ENCODE measurements around the gene GUCY2F.
A peak's percentile ranks its signal among the peaks of the same experiment; 100 is the strongest.

Gene GUCY2F

DNA sequence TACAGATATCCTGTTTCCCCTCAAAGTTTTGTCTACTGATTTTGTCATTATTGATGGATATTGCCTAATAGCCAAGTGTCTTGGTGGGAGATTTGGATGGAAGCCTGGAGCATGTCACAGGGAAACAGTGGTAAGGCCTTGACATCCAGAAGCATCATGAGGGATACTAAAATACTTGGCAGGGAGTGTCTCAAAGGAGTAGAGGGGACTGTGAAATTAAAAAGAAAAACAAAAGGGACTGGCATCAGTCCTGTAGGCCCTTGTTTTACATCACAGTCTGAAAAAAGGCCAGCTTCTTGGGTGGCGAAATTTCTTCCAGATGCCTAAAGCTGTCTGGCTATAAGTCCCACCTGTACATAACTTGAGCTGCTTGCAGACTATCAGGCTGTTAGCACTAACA lies 83.8 kb downstream of the GUCY2F start:
- FAIRE-seq (no peak), DNase-seq (ENCODE audit: low spot score) (no peak)

DNA sequence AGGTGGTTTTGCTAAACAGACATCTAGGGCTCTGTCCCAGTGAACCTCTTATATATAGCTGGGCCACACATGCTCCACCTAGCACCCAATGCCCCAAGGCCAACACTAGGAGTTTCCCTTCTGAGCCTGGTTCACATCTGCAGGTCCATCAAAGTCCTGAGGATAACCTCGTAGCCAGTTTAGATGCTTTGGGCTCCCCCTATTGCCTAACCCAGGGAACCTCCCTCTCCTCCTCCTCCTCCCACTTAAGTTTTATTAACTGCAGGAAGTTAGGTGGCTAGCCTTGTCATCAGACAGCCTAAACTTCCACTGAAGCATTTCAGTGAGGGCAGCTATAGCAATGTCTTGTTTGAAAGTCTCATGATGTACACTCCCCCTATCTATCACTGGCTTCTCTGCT lies 88.0 kb downstream of the GUCY2F start:
- DNase-seq (ENCODE audit: low spot score) (peak; percentile 1), FAIRE-seq (no peak)

DNA sequence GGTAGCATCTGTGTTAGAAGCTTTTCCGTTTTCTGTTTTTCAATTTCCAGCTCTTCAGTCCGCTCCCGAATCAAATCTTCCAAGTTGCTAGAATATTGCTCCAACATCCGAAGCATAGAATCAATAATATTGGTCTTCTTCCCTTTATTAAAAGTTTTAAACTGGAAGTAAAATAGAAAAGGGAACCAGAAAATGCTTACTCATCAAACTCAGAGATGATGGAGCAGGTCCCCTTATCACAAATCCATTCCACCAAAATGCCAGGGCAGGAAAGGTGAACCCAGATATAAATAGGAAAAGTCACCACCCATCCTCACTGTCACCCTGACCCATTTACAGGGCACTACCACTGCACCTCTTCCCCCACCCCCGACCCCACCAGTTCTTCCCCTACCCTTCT lies 89.0 kb downstream of the GUCY2F start:
- no peak for DNase-seq (ENCODE audit: low spot score)
- FAIRE-seq, result no peak

DNA sequence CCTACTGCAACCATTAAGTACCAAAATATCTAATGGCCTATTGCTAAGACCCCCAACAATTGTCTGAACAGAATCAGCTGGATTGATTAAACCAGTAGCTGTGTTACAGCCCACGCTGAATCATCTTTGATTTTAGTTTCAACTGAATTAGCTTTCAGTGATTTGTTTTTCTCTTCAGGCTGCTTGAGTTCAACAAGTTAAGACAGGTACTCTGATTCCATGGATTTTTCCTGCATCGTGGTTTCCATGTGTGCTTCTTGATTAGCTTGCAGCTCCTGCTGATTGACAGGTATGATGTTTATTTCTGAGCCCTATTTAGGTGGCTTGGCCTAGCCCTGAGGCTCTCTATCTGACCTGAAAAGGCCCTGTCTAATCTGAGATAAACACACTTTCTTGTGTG lies 91.3 kb downstream of the GUCY2F start:
- no peak for DNase-seq (ENCODE audit: low spot score)
- no peak for FAIRE-seq

DNA sequence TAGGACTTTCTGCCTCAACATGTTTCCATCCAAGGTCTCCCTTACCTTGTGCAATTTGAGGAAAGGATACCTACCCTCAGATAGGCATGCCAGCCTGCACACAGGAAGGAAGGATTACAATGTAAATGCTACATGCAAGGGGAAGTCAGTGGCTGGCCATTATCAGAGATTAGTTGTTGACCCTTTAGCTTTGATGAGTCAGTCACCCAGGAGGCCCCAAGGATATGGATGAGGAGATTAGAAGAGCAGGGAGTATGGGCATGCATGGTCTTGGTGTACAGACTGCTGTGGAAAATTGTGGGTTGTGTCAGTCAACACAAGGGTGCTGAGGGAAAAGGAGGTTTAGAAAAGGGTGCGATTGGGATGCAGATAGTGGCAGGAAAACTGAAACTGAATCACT lies 92.0 kb downstream of the GUCY2F start:
- FAIRE-seq (no peak), DNase-seq (ENCODE audit: low spot score) (no peak)

DNA sequence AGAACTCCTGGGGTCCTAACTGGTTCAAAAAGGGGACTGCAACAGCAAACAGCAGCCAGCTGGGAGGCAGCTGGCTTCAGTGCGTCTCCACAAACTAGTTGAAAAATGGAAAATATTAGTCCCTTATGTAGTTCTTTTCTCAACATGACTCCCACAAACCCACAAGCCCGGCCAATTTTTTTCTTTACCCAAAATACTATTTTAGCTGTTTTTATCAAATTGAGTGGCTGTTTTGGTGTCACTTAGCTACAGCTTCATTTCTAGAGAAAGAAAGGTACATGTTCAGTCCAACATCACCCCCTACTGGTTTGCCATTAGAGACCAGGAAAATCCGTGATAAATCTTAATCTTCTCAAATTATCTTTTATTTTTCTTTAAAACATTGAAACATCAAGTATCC lies 97.2 kb downstream of the GUCY2F start:
- no peak for FAIRE-seq
- DNase-seq (ENCODE audit: low spot score), result no peak

DNA sequence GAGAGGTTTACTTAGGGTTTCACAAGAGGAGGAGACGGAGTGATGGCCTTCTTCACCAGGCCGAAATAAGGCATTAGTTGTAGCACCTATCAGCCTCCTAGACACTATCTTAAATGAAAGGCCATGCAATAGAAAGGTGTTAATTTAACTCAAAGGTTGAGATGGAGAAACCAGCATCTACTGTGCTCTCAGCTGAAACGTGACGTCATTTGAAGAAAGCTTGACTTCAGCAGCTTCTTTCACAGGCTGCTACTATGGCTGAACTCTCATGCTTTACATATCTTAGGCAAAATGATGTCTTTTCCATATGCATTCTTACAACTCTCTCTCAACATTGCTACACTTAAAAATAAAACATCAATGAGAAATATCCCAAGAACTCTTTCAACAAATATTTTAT lies 99.6 kb downstream of the GUCY2F start:
- no peak for FAIRE-seq

DNA sequence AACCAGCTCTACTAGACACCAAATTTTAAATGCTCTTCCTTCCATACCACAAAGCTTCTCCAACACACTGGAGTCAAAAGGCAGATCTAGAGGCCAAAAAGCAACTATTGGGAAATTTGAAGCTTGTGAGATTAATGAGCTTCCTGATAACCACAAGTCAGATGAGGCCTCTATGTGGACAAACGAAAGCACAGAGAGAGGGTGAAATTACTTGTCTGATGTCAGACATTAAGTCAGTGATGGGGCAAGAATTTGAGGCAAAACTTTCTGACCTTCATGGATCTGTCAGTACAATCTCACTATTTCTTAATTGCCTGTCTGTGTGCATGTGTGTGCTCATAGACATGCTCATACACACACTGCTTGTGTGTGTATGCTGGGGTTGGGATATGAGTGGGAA lies 103.6 kb downstream of the GUCY2F start:
- DNase-seq (ENCODE audit: low spot score) (no peak), FAIRE-seq (no peak)

More for the DNA sequence above, 99.6 kb downstream of the GUCY2F start:
- DNase-seq (ENCODE audit: low spot score), result no peak

DNA sequence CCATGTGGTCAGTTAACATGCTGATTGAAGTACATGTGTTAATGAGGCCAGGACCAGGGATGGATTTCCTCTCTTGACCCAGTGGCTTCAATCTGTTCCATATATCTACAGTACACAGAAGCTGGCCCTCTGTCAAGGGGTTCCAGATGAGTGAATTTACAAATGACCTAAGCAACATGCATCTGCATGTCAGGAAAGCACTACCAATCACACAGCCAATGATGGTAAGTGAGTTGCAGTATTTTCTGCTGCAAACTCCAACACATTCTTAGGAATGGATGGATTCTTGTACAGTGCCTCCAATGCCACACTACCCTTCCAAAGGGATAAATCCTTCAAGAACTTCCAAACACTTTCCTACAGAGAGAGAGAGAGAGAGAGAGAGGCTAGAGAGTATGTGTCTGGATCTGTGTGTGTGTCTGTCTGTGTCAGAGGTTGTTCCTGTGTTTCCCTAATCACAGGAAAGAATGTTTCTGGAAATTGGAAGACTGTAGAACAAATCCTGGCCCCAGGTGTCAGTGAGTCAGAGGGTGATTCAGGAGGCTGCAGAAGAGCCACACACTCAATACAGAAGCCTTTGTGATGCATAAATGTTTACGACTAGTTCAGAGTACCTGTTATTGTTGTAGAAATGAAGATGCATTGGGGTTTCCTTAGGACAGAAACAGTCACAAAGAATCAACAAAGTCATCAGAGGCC lies 107.5 kb downstream of the GUCY2F start:
- FAIRE-seq (no peak), DNase-seq (ENCODE audit: low spot score) (peak; percentile 11)

DNA sequence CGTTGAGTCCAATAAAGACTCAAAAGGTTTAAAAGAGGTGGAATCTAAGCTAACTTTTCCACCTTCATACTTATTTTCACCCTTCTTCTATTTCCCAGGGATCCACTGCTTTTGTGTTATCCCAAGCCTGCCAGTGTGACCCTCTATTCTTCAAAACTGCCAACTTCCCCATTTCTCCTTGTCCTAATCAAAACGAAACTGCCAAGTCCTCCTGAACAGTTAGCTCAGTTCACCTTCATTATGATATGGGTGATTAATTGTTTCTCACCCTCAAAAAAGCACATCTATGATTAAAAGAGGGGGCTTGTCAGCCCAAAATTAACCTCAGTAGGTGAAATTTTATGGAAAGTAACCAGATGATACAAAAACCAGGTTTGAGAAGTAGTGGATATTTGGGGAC lies 108.4 kb downstream of the GUCY2F start:
- no peak for DNase-seq (ENCODE audit: low spot score)
- no peak for FAIRE-seq

DNA sequence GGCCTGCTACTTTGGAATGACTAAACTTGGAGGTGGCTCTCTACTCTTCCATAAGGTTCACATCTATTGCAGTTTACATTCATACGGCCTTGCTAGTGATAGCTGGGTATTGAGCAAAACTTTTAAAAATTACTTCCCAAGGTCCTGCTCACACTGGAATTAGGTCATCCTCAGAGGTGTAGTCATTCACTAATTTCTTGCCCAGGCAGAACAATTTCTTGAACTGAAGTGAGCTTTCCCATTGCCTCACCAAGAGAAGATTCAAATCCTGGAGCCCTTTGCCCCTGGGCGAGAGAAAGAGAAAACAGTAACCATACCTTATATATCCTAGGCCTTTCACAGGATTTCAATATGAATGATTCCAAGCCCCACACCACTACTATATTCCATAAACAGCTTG lies 109.2 kb downstream of the GUCY2F start:
- no peak for DNase-seq (ENCODE audit: low spot score)
- no peak for FAIRE-seq

DNA sequence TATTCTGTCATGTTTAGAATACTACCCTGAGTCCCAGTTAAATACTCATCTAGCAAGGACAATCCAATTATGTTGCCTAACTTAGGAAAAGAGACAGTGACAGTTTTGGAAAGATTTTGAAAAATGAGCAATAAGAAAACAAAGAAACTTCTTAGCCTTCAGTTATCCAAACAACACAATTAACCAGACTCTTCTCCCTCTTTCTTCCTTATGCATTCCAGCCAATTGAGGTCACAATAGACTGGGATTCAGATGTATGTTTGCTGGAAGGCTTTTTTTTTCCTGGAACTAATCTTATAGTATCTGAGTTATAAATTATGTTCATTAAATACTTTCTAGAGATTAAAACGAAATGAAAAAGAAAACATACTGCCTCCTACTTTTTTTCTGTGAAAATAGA lies 109.6 kb downstream of the GUCY2F start:
- FAIRE-seq (no peak), DNase-seq (ENCODE audit: low spot score) (no peak)

DNA sequence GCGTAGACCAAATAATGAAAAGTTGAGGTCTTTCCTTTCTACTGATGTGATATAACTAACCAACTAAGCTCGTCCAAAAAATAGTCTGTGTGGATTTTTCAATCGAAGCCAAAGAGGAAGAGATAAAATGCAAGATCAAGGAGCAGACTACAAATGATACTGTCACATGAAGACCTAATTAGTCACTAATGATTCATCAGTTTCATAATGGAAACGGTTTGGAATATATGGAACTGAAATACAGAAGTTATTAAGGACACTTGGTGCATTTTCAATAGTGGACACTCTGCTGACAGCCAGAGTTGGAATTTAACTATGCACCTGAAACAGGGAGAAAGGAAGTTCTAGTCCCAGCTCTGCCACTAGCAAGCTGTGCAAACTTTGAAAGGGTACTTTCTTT lies 119.8 kb downstream of the GUCY2F start:
- FAIRE-seq (no peak), DNase-seq (ENCODE audit: low spot score) (no peak)

DNA sequence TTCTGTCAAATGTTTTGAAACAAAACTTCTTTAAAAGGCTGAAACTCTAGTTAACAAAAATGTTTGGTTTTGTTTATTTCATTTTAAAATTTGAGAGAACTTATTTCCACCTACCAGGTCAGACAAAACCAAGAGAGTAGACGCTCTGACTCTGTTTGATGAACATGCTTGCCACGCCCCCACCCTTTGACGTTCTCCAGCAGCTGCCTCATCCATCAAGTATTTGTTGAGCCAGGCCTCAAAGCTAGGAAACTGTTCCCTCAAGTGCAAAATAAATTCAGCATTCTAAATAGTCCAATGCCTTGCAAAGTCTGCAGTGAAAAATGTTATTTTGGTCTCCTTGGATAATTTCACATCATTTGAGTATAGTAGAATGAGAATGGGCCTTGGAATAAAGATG lies 121.6 kb downstream of the GUCY2F start:
- FAIRE-seq (no peak), DNase-seq (ENCODE audit: low spot score) (no peak)

DNA sequence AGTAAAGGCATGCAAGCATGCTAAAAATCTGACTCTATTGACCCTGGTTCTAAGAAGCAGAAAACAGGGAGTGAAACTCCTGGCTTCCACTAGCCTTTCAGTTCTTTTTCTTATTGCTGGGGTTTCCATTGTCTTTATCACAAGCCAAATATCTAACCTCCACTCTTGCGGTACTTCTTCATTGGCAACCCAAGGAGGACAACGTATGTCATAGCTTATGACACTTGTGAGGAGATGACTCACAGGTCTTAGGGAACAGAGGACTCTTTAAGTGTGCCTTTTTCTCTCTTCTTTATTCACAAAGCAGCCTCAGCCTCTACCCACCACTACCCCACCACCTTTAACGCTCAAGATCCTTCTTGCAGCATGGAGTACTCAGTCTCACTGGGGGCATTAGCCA lies 124.2 kb downstream of the GUCY2F start:
- FAIRE-seq, result no peak
- DNase-seq (ENCODE audit: low spot score), result no peak

DNA sequence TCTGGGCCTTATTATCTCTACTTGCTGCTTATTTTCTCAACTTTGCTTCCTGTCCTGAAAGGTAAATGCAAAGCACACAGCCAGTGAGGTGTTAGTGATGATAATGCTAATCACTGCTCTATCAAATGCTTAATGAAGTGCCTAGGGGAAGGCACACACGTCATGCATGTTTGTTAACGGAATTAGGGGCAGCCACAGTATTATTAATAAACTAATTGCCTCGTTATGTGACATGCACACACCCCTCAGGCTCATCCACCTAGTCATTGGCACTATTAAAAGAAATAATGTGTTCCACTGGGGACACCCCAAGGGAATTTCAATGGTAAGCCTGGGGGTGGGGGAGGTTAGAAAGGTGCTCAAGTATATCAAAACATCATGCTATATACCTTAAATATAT lies 125.2 kb downstream of the GUCY2F start:
- DNase-seq (ENCODE audit: low spot score) (no peak), FAIRE-seq (no peak)

DNA sequence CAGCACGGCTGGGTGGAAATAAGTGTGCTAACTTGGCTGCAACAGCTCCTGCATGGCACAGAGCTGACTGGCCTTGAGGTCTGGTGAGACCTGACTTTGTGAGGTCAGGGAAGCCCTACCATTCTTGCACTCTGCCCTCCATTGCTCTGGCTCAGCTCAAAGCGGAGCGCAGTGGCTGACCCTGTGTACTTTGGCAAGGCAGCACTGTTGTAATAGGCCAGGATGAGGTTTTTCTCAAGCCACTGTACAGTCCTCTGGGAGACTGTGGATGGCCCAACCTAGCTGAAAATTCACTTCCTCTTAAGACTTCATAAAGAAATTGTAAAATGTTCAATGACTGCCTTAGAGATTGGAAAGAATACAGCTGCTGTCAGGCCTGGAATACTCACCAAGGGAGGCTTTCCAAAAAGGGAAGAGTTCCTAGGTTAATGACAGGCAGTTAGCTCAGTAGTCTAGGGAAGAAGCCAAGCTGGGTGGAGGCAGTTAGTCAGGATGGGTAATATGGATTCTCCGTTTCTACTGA lies 129.8 kb downstream of the GUCY2F start:
- FAIRE-seq (no peak), DNase-seq (ENCODE audit: low spot score) (no peak)

DNA sequence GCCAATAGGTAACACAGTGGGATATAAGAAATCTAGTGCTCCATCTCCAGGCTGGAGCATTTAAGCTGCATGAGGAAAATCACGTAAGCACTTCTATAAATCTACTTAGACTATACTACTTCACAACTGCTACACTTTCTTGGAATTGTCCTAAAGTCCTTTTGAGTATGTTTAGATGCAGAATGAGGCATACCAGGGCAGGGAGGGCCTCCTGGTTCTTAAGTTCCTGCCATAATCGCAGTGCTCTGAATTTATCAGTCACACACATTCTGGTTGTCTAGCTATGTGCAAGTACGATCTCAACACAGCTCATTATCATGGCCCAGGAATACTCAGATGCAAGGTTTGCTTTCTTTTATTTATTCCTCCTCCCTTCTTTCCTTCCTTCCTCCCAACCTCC lies 130.3 kb downstream of the GUCY2F start:
- DNase-seq (ENCODE audit: low spot score), result no peak
- no peak for FAIRE-seq

DNA sequence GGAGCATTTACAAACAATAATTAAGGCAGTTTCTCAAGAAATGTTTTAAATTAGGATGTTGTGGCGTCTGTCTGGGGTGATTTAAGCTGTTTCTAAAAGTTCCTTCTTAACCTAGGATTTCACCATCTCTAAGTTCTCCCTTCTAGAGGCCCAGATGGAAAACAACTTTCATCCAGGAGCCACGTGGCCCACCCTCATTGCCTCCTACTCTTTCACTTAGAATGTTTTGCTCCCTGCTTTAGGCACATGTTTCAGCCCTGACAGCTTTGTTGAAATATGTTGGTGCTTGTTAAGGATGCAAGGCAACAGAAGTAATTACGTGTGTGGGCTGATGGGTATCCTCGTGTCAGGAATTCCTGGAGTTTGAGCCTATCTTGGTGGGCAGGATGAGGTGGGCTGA lies 131.3 kb downstream of the GUCY2F start:
- no peak for DNase-seq (ENCODE audit: low spot score)
- no peak for FAIRE-seq

DNA sequence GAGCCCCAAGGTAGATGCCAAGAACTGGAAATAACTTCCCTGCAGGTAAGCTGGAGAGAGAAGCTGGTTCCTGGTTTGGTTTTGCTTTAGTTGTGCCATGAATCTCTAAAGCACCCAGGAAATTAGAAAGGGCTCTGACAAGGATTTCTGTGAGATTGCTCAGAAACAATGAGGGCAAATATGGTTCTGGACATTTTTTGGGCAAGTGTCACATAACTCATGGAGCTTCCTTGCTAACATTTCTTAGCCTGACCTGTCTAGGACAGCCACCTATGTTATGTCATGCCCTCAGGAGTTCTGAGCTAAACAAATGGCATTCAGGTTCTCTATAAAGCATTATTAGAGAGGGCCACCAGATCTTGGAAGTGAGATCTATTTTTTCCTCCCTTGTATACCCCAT lies 131.8 kb downstream of the GUCY2F start:
- no peak for DNase-seq (ENCODE audit: low spot score)

DNA sequence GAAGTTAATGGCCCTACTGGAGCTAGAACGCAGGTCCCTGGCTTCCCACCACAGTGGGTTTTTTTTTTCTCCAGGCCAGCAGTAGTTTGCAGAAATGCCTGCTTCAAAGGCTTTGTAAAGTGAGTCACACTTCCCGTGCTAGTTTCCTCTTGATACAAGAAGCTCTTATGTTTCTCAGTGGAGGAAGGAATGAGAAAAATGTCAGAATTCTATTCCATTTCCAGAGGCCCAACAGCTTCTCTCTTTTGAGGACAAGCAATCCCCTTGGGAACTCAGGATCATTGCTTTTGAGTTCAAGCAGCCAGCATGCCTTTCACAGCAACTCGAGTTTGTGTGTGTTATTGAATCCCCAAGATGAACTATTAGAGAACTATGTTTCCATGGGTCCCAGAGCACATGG lies 134.3 kb downstream of the GUCY2F start:
- DNase-seq (ENCODE audit: low spot score) (peak; percentile 14), FAIRE-seq (no peak)

More for the DNA sequence above, 131.8 kb downstream of the GUCY2F start:
- no peak for FAIRE-seq

DNA sequence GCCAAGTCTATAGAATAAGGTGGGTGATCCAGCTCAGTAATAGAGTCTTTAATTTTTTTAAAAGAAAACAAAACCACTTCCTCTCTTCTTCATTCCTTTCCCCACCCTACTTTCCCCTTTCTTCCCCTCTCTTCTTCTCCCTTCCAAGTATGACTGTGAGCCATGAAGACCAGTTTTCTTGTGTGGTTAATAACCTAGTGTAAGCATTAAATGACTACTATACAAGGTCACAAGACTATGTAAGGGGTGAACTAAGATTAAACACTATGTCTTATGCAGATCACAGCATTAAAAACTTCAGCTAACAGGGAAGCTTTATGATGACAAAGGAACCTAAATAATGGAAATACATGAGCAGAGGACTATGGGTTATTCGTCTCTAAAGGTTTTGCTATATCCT lies 135.4 kb downstream of the GUCY2F start:
- DNase-seq (ENCODE audit: low spot score), result no peak
- FAIRE-seq, result no peak

DNA sequence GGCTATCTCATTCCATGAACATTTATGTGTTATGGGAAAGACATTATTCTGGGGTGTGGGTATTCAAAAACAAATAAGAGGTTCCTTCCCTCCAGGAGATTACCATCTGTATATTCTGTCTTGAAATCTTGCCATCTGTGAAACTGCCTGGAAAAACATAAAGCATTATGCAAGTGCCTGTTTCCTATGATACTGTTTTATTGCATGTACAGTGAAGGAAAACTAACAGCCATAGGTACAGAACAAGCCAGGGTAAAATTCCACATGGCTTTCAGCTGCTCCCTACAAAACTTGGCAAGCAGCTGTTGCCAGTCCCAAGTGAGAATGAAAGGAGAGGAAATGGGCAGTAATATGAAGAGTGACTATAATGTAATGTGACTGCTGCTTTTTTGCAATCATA lies 136.0 kb downstream of the GUCY2F start:
- DNase-seq (ENCODE audit: low spot score), result no peak
- FAIRE-seq, result no peak

DNA sequence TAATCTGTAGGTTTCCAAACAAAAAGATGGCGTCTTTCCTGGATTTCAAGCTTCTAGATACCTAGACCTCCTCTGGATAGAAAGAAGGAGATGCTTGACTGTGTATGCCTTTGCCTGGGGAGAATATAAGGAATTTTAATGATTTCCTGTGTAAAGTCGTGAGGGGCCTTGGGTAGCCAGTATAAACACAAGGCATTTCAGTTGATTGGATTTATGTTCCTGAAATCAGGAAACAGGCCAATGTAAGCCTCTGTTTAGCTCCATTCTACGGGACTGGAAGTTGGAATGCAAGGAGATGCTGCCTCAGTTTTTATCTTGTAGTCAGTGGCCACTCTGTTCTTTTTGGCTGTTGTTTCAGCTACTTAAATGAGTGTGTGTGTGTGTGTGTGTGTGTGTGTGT lies 137.2 kb downstream of the GUCY2F start:
- FAIRE-seq (no peak), DNase-seq (ENCODE audit: low spot score) (no peak)
